ENCODE measurements around the gene WDR12. TPM values are rescaled to one million over a fixed set of nuclear protein-coding genes. Genes with fewer than 3 reads are reported as not detected.
"Not testable (repeated sequence)": the region's sequence is repeated elsewhere in the genome, so short reads cannot be mapped to it uniquely, and the experiment has no call there.

Gene WDR12
- total RNA-seq = 10 to 100 TPM; 35.1 to 42.3 TPM

- peak; percentile 89 for ATAC-seq (ENCODE audit: low read depth)
- Mint-ChIP-seq H3K27ac (peak within 1 kb of the TSS; percentile 96), H3K36me3 (peaks cover 2% of the 10 kb centered on the region), H3K4me3 (peak within 1 kb of the TSS; percentile 93), H3K4me1 (peaks cover 25% of the 10 kb centered on the region), H3K9me3 (no peaks in the 10 kb centered on the region), H3K27me3 (no peaks in the 10 kb centered on the region)
- POLR2A ChIA-PET = interaction anchor here (0.7 to 2.1 kb wide), 5 partner anchors 10 to 645 kb away, joined by 3 to 15 read pairs (median 5); partner anchors contain the start of genes CYP20A1 and NBEAL1
- DNase-seq = peak; percentile 89
Measured at GRCh38 chr2:202911512-202912341, at the start of gene WDR12, which contains the start of gene CARF. TSS of gene WDR12 (minus strand) at chr2:202911673. CDS start at chr2:202911476, 197 bp downstream. TSS of gene CARF (plus strand) at chr2:202912275. CDS start at chr2:202941903, 29,628 bp downstream.

- H3K4me1 Mint-ChIP-seq = peaks cover 2% of the 10 kb centered on the region
- POLR2A ChIA-PET = no interaction called here
- no peaks in the 10 kb centered on the region for H3K9me3 Mint-ChIP-seq
- no peak overlapping the region for H3K4me3 Mint-ChIP-seq
- peaks cover 2% of the 10 kb centered on the region for H3K36me3 Mint-ChIP-seq
- no peak for ATAC-seq (ENCODE audit: low read depth)
- no peaks in the 10 kb centered on the region for H3K27me3 Mint-ChIP-seq
- H3K27ac Mint-ChIP-seq = no peak overlapping the region
- no peak for DNase-seq
Measured at GRCh38 chr2:202960524-202960923, 49.1 kb upstream of the WDR12 start.

GRCh38 chr2:202950592-202950991 is 39.1 kb upstream of the WDR12 start:
- no peaks in the 10 kb centered on the region for H3K27me3 Mint-ChIP-seq
- POLR2A ChIA-PET = no interaction called here
- H3K4me3 Mint-ChIP-seq = no peak overlapping the region
- peaks cover 1% of the 10 kb centered on the region for H3K4me1 Mint-ChIP-seq
- H3K27ac Mint-ChIP-seq = no peak overlapping the region
- peaks cover 22% of the 10 kb centered on the region for H3K9me3 Mint-ChIP-seq
- no peak for ATAC-seq (ENCODE audit: low read depth)
- DNase-seq = no peak
- H3K36me3 Mint-ChIP-seq = peaks cover 19% of the 10 kb centered on the region

GRCh38 chr2:202949333-202949732 is 37.9 kb upstream of the WDR12 start:
- not testable (repeated sequence) for H3K27me3 Mint-ChIP-seq; DNase-seq; H3K4me3 Mint-ChIP-seq; H3K4me1 Mint-ChIP-seq; H3K27ac Mint-ChIP-seq; ATAC-seq (ENCODE audit: low read depth)
- Mint-ChIP-seq H3K36me3 (peaks cover 30% of the 10 kb centered on the region), H3K9me3 (peaks cover 25% of the 10 kb centered on the region)
- POLR2A ChIA-PET = interaction anchor here (0.7 kb wide), 1 partner anchor 249 kb away, joined by 3 read pairs; no protein-coding TSS in a partner anchor

- Mint-ChIP-seq H3K4me1 (no peaks in the 10 kb centered on the region), H3K27ac (no peak overlapping the region), H3K9me3 (peaks cover 25% of the 10 kb centered on the region), H3K36me3 (peaks cover 35% of the 10 kb centered on the region), H3K27me3 (no peaks in the 10 kb centered on the region), H3K4me3 (no peak overlapping the region)
- DNase-seq = no peak
- no peak for ATAC-seq (ENCODE audit: low read depth)
- POLR2A ChIA-PET = no interaction called here
Measured at GRCh38 chr2:202945497-202945896, 34.0 kb upstream of the WDR12 start.

GRCh38 chr2:202944816-202945215 is 33.3 kb upstream of the WDR12 start:
- H3K27ac Mint-ChIP-seq = no peak overlapping the region
- DNase-seq = no peak
- peaks cover 35% of the 10 kb centered on the region for H3K36me3 Mint-ChIP-seq
- POLR2A ChIA-PET = no interaction called here
- no peaks in the 10 kb centered on the region for H3K27me3 Mint-ChIP-seq
- H3K4me3 Mint-ChIP-seq = no peak overlapping the region
- ATAC-seq (ENCODE audit: low read depth) = no peak
- H3K9me3 Mint-ChIP-seq = peaks cover 25% of the 10 kb centered on the region
- H3K4me1 Mint-ChIP-seq = no peaks in the 10 kb centered on the region

GRCh38 chr2:202944408-202944807 is 32.9 kb upstream of the WDR12 start:
- no peak overlapping the region for H3K4me3 Mint-ChIP-seq
- no peaks in the 10 kb centered on the region for H3K4me1 Mint-ChIP-seq
- peaks cover 35% of the 10 kb centered on the region for H3K36me3 Mint-ChIP-seq
- H3K27ac Mint-ChIP-seq = no peak overlapping the region
- POLR2A ChIA-PET = no interaction called here
- DNase-seq = no peak
- no peaks in the 10 kb centered on the region for H3K27me3 Mint-ChIP-seq
- H3K9me3 Mint-ChIP-seq = peaks cover 25% of the 10 kb centered on the region
- ATAC-seq (ENCODE audit: low read depth) = no peak

- POLR2A ChIA-PET = no interaction called here
- no peak overlapping the region for H3K4me3 Mint-ChIP-seq
Measured at GRCh38 chr2:202941771-202942170, 30.3 kb upstream of the WDR12 start.

GRCh38 chr2:202938960-202939359 is 27.5 kb upstream of the WDR12 start:
- POLR2A ChIA-PET = no interaction called here
- Mint-ChIP-seq H3K27ac (no peak overlapping the region), H3K4me3 (no peak overlapping the region), H3K4me1 (no peaks in the 10 kb centered on the region), H3K36me3 (peaks cover 9% of the 10 kb centered on the region), H3K9me3 (peaks cover 3% of the 10 kb centered on the region), H3K27me3 (no peaks in the 10 kb centered on the region)
- DNase-seq (no peak), ATAC-seq (ENCODE audit: low read depth) (no peak)

More at GRCh38 chr2:202941771-202942170, 30.3 kb upstream of the WDR12 start:
- ATAC-seq (ENCODE audit: low read depth) = no peak
- DNase-seq = no peak
- H3K36me3 Mint-ChIP-seq = peaks cover 32% of the 10 kb centered on the region
- peaks cover 14% of the 10 kb centered on the region for H3K9me3 Mint-ChIP-seq
- no peaks in the 10 kb centered on the region for H3K4me1 Mint-ChIP-seq
- H3K27me3 Mint-ChIP-seq = no peaks in the 10 kb centered on the region
- H3K27ac Mint-ChIP-seq = no peak overlapping the region

- no peaks in the 10 kb centered on the region for H3K4me1 Mint-ChIP-seq
- no peaks in the 10 kb centered on the region for H3K27me3 Mint-ChIP-seq
- no peak for DNase-seq
- no peak overlapping the region for H3K27ac Mint-ChIP-seq
- H3K36me3 Mint-ChIP-seq = peaks cover 14% of the 10 kb centered on the region
- POLR2A ChIA-PET = no interaction called here
- H3K4me3 Mint-ChIP-seq = no peak overlapping the region
- peaks cover 6% of the 10 kb centered on the region for H3K9me3 Mint-ChIP-seq
- ATAC-seq (ENCODE audit: low read depth) = no peak
Measured at GRCh38 chr2:202934456-202934855, 23.0 kb upstream of the WDR12 start.

- H3K27ac Mint-ChIP-seq = no peak overlapping the region
- POLR2A ChIA-PET = no interaction called here
- peaks cover 5% of the 10 kb centered on the region for H3K9me3 Mint-ChIP-seq
- DNase-seq (no peak), ATAC-seq (ENCODE audit: low read depth) (no peak)
- no peaks in the 10 kb centered on the region for H3K4me1 Mint-ChIP-seq
- no peaks in the 10 kb centered on the region for H3K27me3 Mint-ChIP-seq
- H3K4me3 Mint-ChIP-seq = no peak overlapping the region
- peaks cover 14% of the 10 kb centered on the region for H3K36me3 Mint-ChIP-seq
Measured at GRCh38 chr2:202933958-202934357, 22.5 kb upstream of the WDR12 start.

- Mint-ChIP-seq H3K27ac (no peak overlapping the region), H3K4me1 (no peaks in the 10 kb centered on the region), H3K36me3 (peaks cover 11% of the 10 kb centered on the region), H3K9me3 (peaks cover 3% of the 10 kb centered on the region), H3K4me3 (no peak overlapping the region), H3K27me3 (no peaks in the 10 kb centered on the region)
- ATAC-seq (ENCODE audit: low read depth) (no peak), DNase-seq (no peak)
- POLR2A ChIA-PET = no interaction called here
Measured at GRCh38 chr2:202933139-202933510, 21.7 kb upstream of the WDR12 start.

GRCh38 chr2:202932425-202933138 is 21.1 kb upstream of the WDR12 start:
- Mint-ChIP-seq H3K4me3 (no peak overlapping the region), H3K36me3 (peaks cover 13% of the 10 kb centered on the region), H3K27me3 (no peaks in the 10 kb centered on the region), H3K27ac (no peak overlapping the region), H3K9me3 (peaks cover 3% of the 10 kb centered on the region), H3K4me1 (no peaks in the 10 kb centered on the region)
- ATAC-seq (ENCODE audit: low read depth) (peak; percentile 18), DNase-seq (no peak)
- POLR2A ChIA-PET = no interaction called here

- POLR2A ChIA-PET = no interaction called here
- Mint-ChIP-seq H3K4me3 (no peak overlapping the region), H3K36me3 (peaks cover 5% of the 10 kb centered on the region), H3K27me3 (no peaks in the 10 kb centered on the region), H3K9me3 (no peaks in the 10 kb centered on the region), H3K27ac (no peak overlapping the region), H3K4me1 (no peaks in the 10 kb centered on the region)
- ATAC-seq (ENCODE audit: low read depth) (no peak), DNase-seq (no peak)
Measured at GRCh38 chr2:202918860-202919259, 7.4 kb upstream of the WDR12 start.

All from activated naive CD8-positive, alpha-beta T cell treated with anti-CD3 and anti-CD28 coated beads, Interleukin-2, amount 10 ng/mL, durations not matched to agents 7 days and 5 days (primary cell).